T-helper 9 cell (primary cell): Measurements from ENCODE around the gene CILP2.

ENCODE experiments used
- DNase-seq: peaks from one replicate; pipeline ENCODE4 v3.0.0-alpha.2; 2020

CILP2 gene

DNA sequence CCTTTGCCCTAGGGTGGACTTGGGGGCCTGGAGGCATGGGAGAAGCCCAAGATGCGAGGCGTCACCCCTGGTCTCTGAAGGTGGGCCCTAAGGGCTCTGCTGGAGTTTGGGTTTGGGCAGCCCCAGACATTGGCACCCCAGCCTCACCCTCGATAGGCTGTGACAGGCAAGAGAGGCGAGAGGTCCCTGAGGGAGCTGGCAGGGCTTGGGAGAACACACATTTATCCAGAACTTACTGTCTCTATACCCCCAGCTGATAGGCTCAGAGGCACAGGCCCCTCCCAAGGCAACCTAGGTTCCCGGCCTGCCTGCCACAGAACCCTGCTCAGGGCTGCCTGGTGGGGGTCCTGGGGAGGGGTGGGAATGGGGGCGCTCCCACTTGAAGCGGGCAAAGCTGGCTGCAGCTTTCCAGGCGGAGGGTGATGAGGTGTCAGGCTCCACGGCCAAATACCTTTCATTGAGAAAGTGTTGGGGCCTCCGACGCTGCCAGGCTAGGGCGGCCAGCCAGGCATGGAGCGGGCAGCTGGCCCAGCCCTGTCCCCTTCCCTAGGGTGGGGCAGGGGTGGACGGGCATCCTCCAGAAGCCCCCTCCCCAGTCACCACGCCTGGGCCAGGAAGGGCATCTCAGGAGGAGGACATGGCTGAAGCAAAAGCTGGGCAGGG, 9.7 kb downstream of the CILP2 start:
- no peak for DNase-seq

DNA sequence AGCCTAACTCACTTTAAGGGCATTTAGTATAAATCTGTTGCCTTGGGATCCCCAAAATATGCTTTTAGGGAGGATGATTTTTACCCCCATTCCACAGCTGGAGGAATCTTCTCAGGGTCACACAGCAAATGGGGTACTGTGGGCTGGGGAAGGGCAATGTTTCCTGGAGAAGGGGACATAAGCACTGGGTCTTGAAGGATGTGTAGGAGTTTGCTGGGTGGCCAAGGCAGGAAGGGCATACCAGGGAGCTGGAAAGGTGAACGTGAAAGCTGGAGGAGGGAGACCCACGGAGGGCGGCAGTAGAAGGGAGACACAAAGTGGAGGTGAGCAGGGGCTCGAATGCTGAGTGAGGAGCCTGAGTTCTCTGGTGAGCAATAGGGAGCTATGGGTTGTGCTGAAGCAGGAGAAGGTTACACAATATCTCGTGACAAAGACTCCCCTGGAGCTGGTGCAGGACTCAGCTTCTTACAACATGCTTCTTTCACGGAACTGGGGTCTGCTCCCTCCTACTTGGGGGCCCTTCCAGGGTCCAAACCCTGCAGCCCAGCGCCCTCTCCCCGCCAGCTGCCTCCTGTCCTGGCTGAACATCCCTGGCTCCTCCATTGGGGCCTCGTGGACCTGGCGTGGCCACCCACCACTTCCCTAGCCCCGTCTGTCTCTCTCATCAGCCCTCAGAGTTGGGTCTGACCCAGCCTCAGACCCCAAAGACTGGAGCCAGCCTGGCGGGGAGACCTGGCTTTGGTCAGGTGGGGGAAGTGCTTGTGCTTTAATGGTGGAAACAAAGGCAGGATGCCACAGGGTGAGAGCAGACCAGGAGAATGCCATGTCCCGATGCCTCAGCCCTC, 11.1 kb downstream of the CILP2 start:
- no peak for DNase-seq

DNA sequence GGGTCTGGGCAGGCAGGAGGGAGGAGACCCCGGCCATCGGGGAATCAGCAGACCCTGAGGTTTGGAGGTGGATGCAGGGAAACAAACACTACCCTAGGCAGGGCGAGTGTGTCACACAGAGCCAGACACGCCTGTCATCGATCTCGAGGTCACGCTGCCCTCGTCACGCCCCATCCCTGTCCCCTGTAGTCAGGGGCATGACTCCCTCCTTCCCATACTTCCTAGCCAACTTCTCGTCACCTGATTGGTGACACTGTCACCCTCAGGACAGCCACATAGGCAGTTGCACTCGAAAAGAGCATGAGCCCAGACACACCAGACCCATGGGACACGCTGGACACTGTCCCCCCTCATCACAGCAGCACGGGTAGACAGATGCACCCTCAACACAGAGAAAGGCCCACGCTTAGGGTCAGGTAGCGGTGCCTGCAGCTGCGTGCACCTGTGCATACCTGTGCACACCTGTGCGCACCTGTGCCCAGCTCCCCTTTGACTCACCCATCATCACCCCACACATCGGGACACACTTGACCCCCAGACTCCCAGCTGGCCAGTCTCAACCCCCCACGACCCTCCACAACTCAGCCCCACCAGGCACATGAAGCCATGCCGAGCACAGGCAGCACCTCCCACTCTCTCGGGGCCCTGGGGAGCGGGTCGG, 11.9 kb downstream of the CILP2 start:
- DNase-seq, result no peak

DNA sequence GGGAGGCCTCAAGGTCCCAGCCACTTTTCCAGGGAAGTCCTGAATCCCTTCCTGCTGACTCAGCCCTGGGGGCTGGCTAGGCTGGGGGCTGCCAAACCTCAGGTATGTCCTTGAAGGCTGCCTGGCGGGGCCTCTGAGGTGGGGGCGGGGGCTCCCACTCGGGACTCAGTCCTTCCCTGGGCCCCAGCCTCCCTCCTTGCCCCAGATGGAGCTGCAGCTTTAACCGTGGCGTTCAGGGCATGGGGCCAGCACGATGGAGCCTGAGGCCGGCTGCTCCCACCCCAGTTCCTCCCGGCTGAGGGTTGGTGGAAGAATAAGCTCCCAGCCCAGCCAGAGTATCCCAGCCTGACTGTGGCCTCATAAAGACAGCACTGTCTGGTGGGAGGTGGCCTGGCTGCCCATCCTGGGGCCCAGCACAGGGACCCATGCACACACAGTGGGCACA, 12.4 kb downstream of the CILP2 start:
- no peak for DNase-seq

DNA sequence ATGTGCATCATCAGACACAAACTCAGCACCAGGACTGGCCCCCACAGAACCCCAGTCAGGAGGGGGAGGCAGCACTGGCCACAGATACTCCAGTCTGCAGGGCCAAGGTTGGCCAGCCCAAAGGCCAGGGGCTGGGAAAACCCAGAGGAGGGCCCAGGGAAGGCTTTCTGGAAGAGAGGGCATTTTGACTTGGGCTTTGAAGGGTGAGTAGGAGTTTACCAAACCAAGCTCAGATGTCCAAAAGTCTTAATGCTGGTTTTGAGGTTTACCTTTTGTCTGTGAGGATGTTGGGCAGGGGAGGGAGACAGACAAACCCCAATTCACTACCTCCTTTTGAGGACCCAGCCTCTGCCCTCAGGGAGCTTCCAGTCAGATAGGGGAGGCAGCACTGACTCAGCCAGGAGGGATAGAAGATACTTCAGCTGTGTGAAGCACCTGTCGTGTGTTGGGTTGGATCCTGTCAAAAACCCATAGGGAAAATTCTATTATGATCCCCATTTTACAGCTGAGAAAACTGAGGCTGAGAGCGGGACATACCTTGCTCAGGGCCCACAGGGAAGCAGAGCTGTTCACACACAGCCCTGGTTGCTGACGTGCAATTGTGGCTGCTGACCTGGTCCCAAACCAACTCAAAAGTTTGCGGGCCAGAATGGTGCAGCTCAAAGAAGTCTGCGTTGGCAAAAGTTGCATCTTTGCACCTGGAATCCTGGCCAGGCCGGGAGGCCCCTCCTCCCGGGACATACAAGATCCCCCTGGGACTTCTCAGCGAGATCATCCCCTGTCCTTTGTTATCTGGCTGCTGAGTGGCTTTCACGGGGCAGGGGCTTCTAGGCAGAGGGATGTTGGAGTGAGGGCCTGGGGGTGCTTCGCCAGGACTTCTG, 13.1 kb downstream of the CILP2 start:
- DNase-seq, result no peak

DNA sequence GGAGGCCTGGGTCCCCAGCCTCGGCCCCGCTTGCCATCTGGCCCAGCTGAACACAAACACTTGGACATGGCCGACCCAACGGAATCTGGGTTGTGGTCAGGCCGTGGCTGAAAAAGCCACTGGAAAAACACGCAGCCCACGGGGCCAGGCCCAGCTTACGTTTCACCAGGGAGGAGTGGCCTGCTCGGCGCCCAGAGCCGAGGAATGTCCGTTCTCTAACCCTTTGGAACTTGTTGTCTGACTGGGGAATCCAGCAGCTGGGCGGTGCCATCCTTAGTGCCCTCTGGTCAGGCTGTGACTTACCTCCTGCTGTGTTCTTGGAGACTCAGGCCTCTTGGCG, 13.8 kb downstream of the CILP2 start:
- no peak for DNase-seq

DNA sequence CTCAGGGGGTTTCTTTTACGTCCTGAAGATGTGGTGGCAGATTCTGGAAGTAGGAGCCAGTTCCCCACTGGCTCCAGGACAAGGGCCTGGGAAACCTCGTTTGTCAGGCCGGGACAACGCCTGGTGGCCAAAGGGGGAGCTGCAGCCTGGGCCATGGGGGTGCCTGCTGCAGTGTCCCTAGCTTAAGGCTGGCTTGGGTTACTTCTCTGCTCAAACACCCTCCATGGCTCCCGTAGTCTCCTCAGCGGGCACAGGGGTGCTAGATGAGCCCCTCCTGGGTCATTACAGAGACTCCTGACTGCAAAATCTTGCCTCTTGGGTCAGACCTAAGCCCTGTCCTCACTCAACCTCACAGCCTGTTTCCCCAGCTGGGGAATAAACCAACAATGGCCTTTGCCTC, 14.7 kb downstream of the CILP2 start:
- DNase-seq, result no peak

DNA sequence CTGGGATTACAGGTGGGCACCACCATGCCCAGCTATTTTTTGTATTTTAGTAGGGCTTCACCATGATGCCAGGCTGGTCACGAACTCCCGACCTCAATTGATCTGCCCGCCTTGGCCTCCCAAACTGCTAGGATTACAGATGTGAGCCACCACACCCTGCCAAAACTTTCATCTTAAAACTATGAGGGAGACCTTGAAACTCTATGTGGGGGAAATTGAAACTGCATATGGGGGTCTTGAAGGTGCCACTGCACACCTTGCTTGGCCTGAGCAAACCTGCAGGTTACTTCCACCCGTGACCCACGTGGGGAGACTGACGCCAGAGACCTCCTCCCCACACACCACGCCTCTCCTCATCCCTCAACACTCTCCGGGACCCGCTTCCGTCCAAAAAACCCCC, 15.6 kb downstream of the CILP2 start:
- DNase-seq, result no peak

DNA sequence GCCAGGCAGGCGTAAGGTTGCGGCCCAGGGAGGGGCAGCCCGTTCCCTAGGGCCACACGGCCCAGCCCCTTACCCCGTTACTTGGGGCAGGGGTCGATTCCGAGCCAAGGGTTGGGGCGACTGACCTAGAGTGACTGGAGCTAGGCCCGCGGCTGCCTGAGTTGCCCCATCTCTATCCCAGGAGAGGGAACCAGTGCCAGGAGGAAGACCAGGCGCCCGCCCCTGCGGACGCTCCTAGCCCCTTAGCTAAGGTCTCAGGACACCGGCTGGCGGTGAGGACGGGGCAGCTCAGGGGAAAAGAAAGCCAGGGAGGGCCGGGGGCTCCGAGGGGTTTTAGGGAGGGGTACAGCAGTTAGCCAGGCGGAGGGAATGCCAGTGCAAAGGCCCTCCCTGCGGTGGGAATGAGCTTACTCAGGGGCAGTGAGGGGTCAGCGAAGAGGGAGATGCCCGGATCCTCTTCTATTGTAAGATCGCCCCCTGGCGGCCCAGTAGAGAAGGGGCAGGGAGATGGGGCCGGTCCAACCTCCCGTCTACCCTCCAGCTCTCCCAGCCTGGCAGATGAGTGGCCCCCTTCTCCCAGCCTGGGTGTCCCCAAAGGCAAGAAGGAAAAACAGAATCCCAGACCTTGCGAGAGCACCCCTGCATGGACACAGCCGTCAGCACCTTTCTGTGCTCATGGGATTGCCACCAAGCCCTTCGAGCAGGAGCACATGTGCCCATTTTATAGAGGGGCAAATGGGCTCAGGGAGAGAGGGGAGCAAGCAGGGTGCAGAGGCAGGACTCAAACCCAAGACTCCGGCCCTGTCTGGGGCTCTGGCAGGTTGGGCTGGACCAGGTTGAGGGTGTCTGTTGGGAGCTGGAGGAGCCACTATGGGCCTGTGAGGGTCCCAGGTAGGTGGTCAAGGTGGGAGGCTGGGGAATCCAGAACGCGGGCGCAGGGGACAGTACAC, 16.3 kb downstream of the CILP2 start:
- DNase-seq, result peak; percentile 60

DNA sequence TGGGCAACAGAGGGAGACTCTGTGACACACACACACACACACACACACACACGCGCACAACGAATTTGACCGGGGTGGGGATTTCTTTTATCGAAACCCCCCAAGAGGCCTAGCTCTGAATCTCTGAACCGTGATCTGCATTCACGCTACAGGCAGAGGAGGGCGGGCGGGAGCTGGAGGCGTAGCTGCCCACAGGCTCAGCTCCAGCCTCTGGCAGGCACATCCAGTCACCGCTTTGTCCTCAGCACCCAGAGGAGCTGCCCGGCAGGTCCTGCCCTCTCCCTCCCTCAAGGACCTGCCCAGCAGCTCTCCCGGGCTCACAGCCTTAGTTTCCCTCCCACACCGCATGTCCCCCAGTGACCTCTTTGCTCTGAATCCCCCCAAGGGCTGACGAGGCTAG, 20.0 kb downstream of the CILP2 start:
- DNase-seq, result no peak

DNA sequence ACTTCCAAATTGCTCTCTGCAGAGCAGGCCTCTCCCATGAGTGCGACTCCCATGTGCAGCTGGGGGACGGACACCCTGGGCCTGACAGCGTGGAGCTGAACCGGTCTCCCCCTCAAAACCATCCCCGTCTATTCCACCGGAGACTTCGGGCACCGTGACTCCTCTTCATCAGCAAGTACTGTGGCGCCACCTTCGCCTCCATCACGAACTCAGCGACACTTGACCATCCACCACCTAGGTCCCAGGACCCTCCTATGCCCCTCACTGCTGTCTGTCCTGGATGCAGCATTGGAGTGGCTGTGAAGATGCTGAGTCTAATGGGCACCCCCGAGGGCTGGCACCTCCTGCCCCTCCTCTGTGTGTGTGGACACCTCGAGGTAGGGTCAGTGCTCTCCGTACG, 20.6 kb downstream of the CILP2 start:
- no peak for DNase-seq

DNA sequence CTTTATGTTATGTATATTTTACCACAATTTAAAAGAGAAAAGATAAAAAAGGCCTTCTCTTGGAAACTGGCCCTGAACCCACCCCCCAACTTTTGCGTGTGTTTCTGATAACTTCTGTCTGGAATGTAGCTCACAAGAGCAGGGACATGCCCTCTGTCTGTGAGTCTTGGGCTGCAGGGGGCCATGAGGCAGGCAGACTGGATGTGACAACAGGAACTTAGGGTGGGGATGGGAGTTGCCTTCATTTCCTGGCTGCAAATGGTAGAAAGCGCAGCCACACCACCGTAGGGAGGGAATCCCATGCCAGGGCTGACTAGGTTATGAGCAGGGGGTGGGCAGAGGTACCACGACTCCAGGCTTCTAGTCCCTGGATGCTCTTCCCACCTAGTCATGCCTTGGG, 21.9 kb downstream of the CILP2 start:
- DNase-seq, result no peak

DNA sequence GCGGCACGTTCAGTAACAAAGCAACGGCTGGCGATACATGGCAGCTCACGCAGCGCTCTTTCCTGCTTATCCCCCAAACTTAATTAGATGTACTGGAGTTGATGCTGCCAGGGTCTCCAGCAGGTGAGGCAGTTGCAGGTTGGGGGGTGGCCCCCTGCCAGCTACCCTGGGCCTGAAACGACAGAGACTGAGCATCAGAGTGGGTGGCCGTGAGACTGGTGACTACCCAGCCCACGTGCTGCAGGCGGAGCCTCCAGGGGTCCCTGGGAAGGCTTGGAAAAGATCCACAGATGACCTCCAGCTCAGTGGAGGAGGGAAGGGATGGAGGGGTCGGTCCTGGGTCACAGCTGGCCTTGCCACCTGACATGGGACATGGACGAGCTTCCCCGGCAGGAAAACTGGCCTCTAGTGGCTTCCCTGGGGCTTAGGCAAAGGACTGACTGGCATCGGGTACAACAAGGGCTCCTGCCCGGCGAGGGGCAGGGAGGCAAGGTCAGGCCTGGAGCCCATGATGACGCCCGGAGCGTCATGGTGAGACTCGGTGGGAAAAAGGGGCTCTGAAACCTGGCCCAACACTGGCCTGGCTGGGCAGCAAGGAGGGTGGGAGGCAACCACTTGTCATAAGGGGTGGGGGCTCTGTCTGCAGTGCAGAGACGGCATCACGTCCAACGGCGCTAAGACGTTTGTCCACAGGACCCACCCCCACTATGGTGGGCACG, 24.0 kb downstream of the CILP2 start:
- DNase-seq, result no peak

DNA sequence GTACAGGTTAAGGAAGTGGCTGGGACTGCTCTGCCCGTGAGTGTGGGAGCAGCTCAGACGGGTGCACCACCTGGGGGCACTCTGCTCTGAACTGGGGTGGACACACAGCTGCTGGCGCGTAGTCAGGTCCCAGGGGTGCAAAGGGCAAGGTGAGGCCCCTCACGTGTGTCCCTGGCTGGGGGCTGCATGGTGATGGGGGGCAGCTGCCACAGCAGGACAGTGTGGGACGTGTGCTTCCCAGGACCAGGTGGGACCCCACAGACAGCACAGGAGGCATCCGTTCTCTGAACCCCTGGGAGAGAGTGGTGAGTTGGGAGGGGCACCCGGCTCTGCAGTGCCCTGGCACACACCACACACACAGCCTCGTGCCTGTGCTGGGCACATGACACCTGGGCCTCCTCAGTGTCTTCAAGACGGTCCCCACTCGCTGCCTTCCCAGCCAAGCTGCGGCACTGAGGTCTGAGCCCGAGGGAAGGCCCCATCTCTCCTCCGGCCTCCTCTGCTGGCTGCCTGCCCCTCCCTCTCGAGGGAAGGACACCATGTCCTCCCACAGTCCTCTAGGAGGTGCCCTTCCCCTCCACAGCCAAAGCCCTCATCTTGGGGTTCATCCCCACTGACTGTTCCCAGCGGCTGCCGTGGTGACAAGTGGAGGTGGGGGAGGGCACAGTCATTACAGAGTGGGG, 24.7 kb downstream of the CILP2 start:
- no peak for DNase-seq

DNA sequence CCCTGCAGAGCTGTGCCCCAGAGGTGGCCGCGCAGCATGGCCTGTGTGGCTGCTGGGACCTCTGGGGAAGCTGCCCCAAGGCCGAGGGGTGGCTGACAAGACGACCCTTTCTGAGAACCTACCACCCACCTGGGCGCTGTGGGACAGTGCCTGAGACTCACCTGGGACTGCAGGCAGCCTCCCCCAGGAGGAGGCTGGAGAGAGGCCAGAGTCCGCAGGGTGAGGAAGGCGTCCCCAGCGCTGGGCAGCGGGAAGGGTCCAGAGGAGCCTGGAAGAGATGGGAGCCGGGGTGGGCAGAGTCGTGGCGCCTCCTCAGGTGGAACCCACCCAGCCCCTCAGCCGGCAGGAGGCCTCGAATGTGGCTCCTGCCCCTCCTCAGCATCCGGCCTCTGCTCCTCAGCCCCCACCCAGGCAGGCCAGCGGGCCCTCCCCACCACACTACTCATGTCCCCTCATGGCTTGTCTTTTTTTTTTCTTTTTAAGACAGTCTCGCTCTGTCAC, 25.3 kb downstream of the CILP2 start:
- DNase-seq, result no peak

DNA sequence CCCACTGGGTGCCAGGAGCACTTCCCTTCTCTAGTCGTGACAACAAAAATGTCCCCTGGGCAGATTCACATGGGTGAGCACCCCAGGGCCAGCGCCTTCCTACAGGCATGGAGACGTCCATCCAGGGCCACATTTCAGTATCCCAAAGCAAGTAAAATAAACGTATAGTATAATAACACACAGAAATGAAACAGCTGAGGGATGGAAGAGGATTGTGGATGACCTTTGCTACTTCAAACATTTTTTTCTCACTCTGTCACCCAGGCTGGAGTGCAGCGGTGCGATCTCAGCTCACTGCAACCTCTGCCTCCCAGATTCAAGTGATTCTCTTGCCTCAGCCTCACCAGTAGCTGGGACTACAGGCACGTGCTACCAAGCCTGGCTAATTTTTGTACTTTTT, 28.2 kb downstream of the CILP2 start:
- no peak for DNase-seq

DNA sequence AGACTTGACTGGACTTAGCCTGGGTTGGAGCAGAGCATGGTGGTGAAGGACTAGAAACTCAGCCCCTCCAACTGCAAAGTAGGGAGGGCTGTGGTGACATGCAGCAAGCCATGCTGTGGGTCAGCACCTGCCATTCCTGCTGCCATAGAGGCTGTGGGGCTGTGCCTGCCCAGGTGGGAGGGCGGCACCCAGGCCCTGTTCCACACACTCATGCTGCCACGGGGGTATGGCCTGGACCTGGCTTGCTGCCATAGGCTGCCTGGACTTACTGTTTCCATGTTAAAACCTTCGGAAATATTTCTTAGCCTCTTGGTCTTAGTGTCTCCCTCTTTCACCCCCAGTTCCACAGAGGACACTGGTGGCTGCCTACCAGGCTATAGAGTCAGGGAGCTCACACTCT, 29.3 kb downstream of the CILP2 start:
- no peak for DNase-seq

DNA sequence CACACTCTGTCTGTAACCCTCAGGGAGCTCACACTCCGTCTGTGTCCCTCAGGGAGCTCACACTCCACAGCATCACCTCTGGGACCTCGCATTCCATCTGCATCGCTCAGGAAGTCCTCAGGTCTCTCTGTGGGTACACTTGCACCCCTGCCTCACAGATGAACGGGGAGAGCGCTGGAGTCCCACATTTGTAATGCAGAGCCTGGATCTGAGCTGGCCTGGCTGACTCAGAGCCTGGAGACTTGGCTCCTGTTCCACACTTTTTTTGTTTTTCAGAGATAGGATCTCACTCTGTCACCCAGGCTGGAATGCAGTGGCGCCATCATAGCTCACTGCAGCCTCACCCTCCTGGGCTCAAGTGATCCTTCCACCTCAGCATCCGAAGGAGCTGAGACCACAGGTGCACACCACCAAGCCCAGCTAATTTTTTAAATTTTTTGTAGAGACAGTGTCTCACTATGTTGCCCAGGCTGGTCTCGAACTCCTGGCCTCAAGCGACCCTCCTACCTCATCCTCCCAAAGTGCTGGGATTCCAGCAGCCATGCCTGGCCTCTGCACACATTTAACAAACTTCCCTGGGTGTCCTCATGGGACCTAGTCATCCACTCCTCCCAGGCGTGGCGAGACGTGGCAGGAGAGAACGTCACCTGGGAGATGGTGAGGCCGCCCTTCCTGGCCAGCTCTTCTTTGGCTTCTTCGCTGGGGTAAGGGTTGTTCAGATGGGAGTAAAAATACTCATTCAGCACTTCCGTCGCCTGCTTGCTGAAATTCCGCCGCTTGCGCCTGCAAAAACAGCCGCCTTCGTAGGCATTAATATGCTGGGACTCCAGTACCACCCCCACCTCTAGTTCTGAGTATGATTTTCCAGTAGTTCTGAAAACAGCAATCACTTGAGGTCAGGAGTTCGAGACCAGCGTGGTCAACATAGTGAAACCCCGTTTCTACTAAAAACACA, 31.0 kb downstream of the CILP2 start:
- no peak for DNase-seq

DNA sequence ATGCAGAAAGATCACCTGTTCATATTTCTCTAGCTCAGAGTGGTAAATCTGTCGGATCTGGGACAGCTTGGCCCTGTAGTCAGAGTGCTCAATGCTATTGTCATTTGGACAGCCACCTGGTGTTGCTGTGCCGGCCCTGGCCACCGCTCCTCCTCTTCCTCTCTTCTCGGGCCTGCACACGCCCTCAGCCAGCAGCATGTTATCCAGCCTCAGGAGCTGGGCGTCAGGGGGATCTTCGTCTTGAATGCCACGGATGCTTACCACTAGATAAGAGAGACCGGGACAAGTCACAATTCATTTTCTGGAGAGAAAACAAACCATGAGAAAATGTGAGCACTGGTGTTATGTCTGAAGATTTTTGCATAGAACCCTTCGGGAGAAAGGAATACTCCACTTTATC, 32.5 kb downstream of the CILP2 start:
- no peak for DNase-seq
